ENCODE data around the gene SERPINA12. TPM values are rescaled to one million over a fixed set of nuclear protein-coding genes. Genes with fewer than 3 reads are reported as not detected.

SERPINA12 gene
- total and polyA plus RNA-seq, 7 experiments from 2014 or later: not detected

DNA sequence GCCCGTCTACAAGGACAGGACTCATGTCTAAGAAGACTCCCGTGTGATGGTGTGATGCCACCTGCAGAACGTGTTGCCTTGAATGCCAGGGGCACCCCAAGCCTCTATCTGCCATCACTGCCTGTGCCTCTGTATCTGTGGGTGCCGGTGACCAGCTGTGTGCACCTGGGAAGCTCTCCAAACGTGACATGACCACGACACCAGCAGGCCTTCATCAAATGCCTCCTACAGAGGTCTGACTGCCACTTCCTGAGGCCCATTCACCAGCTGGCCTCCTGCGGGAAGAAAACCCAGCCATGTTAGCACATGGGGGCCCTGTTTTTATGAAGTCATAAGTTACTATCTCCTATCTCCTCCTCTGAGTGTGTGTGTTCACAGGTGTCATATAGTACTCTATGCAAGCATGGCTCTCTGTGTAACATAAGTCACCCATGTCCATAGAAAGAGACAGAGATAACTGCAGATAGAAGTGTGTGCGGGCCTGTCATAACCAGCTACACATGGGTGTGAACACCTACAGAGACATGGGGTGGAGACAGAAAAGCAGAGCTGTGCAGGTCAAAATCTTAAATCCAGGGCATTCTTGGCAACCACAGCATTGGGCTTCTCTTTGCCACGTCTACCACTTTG is 33.7 kb upstream of the SERPINA12 start:
- ATAC-seq (no peak), DNase-seq (no peak)
- Histone ChIP-seq H3K4me1 (ENCODE audit: control insufficient read depth in 2 of 2, insufficient read depth in 2 of 2, low read length in 2 of 2) (no peaks in the 10 kb centered on the region), H3K27ac (ENCODE audit: low read depth, low read length) (no peak overlapping the region), H3K9me3 (ENCODE audit: control insufficient read depth in 2 of 3, low read length in 3 of 3) (no peaks in the 10 kb centered on the region), H3K4me3 (ENCODE audit: low read length) (no peak overlapping the region), H3K27me3 (ENCODE audit: control insufficient read depth in 2 of 2, insufficient read depth in 2 of 2, low read length in 2 of 2) (peaks cover 0 to 3% of the 10 kb centered on the region in 2 donors), H3K36me3 (ENCODE audit: control insufficient read depth in 2 of 3, insufficient read depth in 3 of 3, low read length in 3 of 3) (no peaks in the 10 kb centered on the region)
- POLR2A ChIA-PET: no interaction called here
- H3K4me3 Mint-ChIP-seq: no peak overlapping the region
- CTCF ChIA-PET: no interaction called here
- peaks cover 0 to 52% (median 22%) of the 10 kb centered on the region in 5 donors for H3K27me3 Mint-ChIP-seq
- intact Hi-C loops (cut with micrococcal nuclease): no loop called here
- peaks cover 0 to 2% (median 0%) of the 10 kb centered on the region in 7 donors for H3K4me1 Mint-ChIP-seq
- H3K9me3 Mint-ChIP-seq: peaks cover 0 to 20% (median 4%) of the 10 kb centered on the region in 11 donors
- H3K27ac Mint-ChIP-seq: no peak overlapping the region
- H3K36me3 Mint-ChIP-seq: no peaks in the 10 kb centered on the region

DNA sequence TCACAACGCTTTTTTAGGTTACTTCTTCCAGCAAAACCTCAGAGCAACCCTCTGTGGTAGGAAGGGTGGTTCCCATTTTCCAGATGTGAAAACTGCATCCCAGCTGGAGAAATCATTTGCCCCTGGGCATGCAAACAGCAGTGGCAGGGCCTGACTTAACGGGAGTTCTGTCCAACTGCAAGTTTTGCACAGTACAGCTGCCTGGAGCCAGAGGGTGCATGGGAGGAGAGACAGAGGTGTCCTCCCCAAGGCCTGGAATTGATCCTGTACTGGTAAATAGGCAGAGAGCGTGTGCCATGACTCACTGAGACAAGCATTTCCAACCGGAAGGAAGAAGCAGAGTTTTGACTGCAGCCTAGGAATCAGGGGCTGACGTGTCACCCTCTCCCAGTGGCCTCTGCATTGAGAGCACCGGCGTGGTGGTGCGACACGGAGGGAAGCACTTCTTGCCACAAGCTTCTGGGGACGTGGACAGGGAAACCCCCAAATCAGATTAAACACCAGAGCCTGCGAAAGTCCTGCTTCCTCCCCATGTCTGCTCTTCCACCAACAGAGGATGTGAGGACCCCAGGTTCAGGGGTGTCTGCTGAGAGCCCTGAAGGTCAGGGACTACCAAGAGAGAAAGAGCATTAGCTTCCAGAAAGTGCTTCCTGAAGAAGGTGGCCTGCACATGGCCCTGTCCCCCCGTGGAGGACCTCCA is 33.0 kb upstream of the SERPINA12 start:
- Histone ChIP-seq H3K27ac (ENCODE audit: low read depth, low read length) (no peak overlapping the region), H3K36me3 (ENCODE audit: control insufficient read depth in 2 of 3, insufficient read depth in 3 of 3, low read length in 3 of 3) (no peaks in the 10 kb centered on the region), H3K4me3 (ENCODE audit: low read length) (no peak overlapping the region), H3K27me3 (ENCODE audit: control insufficient read depth in 2 of 2, insufficient read depth in 2 of 2, low read length in 2 of 2) (peaks cover 0 to 3% of the 10 kb centered on the region in 2 donors), H3K9me3 (ENCODE audit: control insufficient read depth in 2 of 3, low read length in 3 of 3) (no peaks in the 10 kb centered on the region), H3K4me1 (ENCODE audit: control insufficient read depth in 2 of 2, insufficient read depth in 2 of 2, low read length in 2 of 2) (no peaks in the 10 kb centered on the region)
- POLR2A ChIA-PET: no interaction called here
- H3K4me3 Mint-ChIP-seq: no peak overlapping the region
- H3K4me1 Mint-ChIP-seq: peaks cover 0 to 2% (median 0%) of the 10 kb centered on the region in 7 donors
- no peak overlapping the region for H3K27ac Mint-ChIP-seq
- intact Hi-C loops (cut with micrococcal nuclease): no loop called here
- ATAC-seq (no peak), DNase-seq (no peak)
- CTCF ChIA-PET: no interaction called here
- peaks cover 0 to 49% (median 22%) of the 10 kb centered on the region in 5 donors for H3K27me3 Mint-ChIP-seq
- peaks cover 0 to 27% (median 3%) of the 10 kb centered on the region in 11 donors for H3K9me3 Mint-ChIP-seq
- H3K36me3 Mint-ChIP-seq: no peaks in the 10 kb centered on the region

DNA sequence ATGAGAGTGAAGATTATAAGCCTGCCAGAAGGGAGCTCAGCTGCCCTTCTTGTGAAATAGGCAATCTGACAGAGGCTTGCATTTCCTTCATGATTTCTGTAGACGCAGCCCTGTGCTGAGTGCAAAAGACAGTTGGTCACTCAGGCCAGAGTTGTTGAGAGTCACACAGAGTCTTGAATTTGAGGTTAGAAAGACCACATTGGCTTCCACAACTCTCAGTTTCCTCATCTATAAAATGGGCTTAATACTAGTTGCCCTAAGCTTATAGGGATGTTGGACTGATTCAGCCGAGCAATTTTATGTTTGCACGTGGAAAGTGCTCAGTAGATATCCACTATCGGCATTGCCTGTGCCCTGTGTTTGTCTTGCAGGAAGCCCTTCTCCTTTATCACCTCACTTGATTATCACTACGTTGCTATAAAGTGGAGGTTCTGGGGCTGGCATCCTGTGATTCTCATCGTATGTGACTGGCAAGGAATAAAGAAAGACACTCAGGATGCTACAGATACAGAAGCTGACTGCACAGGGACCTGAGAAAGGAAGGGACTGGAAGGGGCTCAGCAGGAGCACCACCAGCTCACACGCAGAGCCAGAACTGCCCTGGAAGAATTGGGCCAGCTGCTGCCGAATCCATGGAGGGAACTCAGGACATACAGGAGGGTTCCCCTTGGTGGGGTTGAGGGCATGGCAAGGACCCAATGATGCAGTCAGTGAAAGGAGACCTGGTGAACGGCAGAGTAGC is 32.1 kb upstream of the SERPINA12 start:
- peaks cover 0 to 23% (median 3%) of the 10 kb centered on the region in 11 donors for H3K9me3 Mint-ChIP-seq
- H3K4me3 Mint-ChIP-seq: no peak overlapping the region
- no peak for DNase-seq
- H3K36me3 Mint-ChIP-seq: no peaks in the 10 kb centered on the region
- Histone ChIP-seq H3K27ac (ENCODE audit: low read depth, low read length) (no peak overlapping the region), H3K4me1 (ENCODE audit: control insufficient read depth in 2 of 2, insufficient read depth in 2 of 2, low read length in 2 of 2) (no peaks in the 10 kb centered on the region), H3K27me3 (ENCODE audit: control insufficient read depth in 2 of 2, insufficient read depth in 2 of 2, low read length in 2 of 2) (peaks cover 0 to 3% of the 10 kb centered on the region in 2 donors), H3K36me3 (ENCODE audit: control insufficient read depth in 2 of 3, insufficient read depth in 3 of 3, low read length in 3 of 3) (no peaks in the 10 kb centered on the region), H3K4me3 (ENCODE audit: low read length) (no peak overlapping the region), H3K9me3 (ENCODE audit: control insufficient read depth in 2 of 3, low read length in 3 of 3) (no peaks in the 10 kb centered on the region)
- H3K27ac Mint-ChIP-seq: no peak overlapping the region
- CTCF ChIA-PET: no interaction called here
- peaks cover 0 to 2% (median 0%) of the 10 kb centered on the region in 7 donors for H3K4me1 Mint-ChIP-seq
- no peak for ATAC-seq
- H3K27me3 Mint-ChIP-seq: peaks cover 0 to 52% (median 21%) of the 10 kb centered on the region in 5 donors
- intact Hi-C loops (cut with micrococcal nuclease): no loop called here
- POLR2A ChIA-PET: no interaction called here

DNA sequence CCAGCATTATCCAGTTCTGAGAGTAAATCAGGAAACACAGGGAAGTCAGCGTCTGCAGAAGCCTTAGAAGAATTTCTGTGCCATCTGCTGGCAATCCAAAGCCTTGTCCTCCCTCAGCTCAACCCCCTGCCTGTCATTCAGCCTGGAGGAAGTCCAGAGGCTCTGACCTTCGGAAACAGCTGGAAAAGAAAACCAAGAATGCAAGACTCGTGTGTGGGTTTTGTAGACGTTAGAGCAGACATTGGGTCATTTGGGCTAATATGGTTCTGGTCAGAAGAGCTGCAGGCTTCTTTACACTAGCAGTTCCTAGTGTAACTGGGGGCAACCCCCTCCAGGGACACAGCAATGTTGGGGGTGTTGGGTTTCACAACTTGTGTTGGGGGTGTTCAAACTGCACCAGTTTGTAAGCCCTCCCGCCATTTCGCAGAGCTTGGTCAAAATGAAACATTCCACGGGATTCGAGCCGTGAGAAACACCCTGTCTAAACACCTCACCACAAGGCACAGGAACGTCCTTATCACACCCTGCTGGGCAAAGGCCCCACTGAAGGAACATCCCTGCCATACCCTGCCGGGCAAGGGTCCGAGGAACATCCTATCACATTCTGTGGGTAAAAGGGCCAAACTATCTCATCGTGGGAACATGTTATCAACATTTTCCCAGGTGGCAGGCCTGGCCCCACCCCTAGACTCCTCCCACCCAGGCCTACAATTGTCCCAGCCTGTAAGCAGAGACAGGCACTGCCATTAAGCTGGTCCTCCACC is 30.9 kb upstream of the SERPINA12 start:
- CTCF ChIA-PET: interaction anchor here (1.6 kb wide), 1 partner anchor 9 kb away, joined by 5 read pairs; no protein-coding TSS in a partner anchor
- no peak overlapping the region for H3K4me3 Mint-ChIP-seq

DNA sequence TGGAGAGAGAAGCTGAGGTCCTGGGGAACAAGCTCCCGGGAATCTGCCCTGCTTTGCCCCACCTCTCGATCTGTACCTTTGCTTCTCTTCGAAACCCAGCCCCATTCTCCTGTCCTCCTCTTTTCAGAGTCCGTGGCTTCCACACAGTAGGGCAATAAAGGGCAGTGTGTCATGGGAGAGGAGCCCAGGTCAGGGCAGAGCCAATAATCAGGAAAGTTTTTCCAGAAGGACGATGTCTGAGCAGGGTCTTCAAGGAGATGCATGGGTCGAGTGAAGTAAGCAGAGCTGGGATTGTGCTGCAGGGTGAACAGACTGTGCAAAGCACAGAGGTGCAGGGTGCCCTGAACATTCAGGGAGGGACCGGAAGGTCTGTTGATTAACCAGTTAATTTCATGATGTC is 29.9 kb upstream of the SERPINA12 start:
- Mint-ChIP-seq H3K27ac (no peak overlapping the region), H3K9me3 (peaks cover 0 to 15% (median 2%) of the 10 kb centered on the region in 11 donors), H3K27me3 (peaks cover 0 to 37% (median 13%) of the 10 kb centered on the region in 5 donors), H3K4me3 (no peak overlapping the region), H3K4me1 (peaks cover 0 to 2% (median 0%) of the 10 kb centered on the region in 7 donors), H3K36me3 (no peaks in the 10 kb centered on the region)
- ChIA-PET POLR2A (no interaction called here), CTCF (interaction anchor here (1.6 kb wide), 1 partner anchor 10 kb away, joined by 5 read pairs; no protein-coding TSS in a partner anchor)
- Histone ChIP-seq H3K27ac (ENCODE audit: low read depth, low read length) (no peak overlapping the region), H3K4me3 (ENCODE audit: low read length) (no peak overlapping the region), H3K36me3 (ENCODE audit: control insufficient read depth in 2 of 3, insufficient read depth in 3 of 3, low read length in 3 of 3) (no peaks in the 10 kb centered on the region), H3K4me1 (ENCODE audit: control insufficient read depth in 2 of 2, insufficient read depth in 2 of 2, low read length in 2 of 2) (no peaks in the 10 kb centered on the region), H3K27me3 (ENCODE audit: control insufficient read depth in 2 of 2, insufficient read depth in 2 of 2, low read length in 2 of 2) (no peaks in the 10 kb centered on the region), H3K9me3 (ENCODE audit: control insufficient read depth in 2 of 3, low read length in 3 of 3) (no peaks in the 10 kb centered on the region)
- DNase-seq (no peak), ATAC-seq (no peak)
- intact Hi-C loops (cut with micrococcal nuclease): no loop called here

More for the DNA sequence above, 30.9 kb upstream of the SERPINA12 start:
- intact Hi-C loops (cut with micrococcal nuclease): no loop called here
- H3K36me3 Mint-ChIP-seq: no peaks in the 10 kb centered on the region
- DNase-seq (no peak), ATAC-seq (no peak)
- Histone ChIP-seq H3K4me1 (ENCODE audit: control insufficient read depth in 2 of 2, insufficient read depth in 2 of 2, low read length in 2 of 2) (no peaks in the 10 kb centered on the region), H3K9me3 (ENCODE audit: control insufficient read depth in 2 of 3, low read length in 3 of 3) (no peaks in the 10 kb centered on the region), H3K4me3 (ENCODE audit: low read length) (no peak overlapping the region), H3K36me3 (ENCODE audit: control insufficient read depth in 2 of 3, insufficient read depth in 3 of 3, low read length in 3 of 3) (no peaks in the 10 kb centered on the region), H3K27me3 (ENCODE audit: control insufficient read depth in 2 of 2, insufficient read depth in 2 of 2, low read length in 2 of 2) (peaks cover 0 to 3% of the 10 kb centered on the region in 2 donors), H3K27ac (ENCODE audit: low read depth, low read length) (no peak overlapping the region)
- peaks cover 0 to 15% (median 2%) of the 10 kb centered on the region in 11 donors for H3K9me3 Mint-ChIP-seq
- H3K4me1 Mint-ChIP-seq: peaks cover 0 to 2% (median 0%) of the 10 kb centered on the region in 7 donors
- H3K27ac Mint-ChIP-seq: no peak overlapping the region
- H3K27me3 Mint-ChIP-seq: peaks cover 0 to 43% (median 13%) of the 10 kb centered on the region in 5 donors
- POLR2A ChIA-PET: no interaction called here

DNA sequence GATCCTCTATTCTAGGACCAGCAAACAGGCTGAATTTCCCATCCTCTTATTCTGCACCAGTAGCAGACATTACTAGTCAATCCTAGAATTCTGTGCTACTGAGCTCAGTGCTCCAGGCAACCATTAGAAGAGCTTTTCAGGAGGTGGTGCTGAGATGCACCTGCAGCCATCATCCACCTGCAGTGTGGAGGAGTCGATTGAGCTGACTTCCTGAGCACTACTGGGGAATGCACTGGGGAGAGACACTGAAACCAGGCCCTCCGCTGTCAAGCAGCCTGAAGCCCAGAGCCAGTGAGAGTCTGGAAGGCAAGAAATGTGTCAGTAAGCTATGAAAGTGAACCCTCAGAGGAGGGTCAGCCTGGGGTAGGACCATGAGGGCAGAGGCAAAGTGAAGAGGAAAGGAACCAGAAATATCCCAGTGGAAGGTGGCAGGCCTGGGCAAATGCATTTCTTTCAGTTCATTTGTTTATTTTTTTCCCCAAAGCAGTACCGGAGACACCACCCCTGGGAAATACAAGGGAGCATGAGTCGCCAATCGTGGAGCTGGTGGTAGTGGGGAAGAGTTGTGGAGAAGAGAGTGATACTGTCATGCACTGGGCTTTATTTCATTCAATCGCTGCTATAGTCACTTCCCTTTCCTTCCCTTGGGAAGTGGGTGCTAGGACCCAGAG is 28.9 kb upstream of the SERPINA12 start:
- H3K36me3 Mint-ChIP-seq: peaks cover 0 to 3% (median 0%) of the 10 kb centered on the region in 5 donors
- CTCF ChIA-PET: interaction anchor here (1.6 kb wide), 1 partner anchor 11 kb away, joined by 5 read pairs; no protein-coding TSS in a partner anchor
- intact Hi-C loops (cut with micrococcal nuclease): no loop called here
- no peaks in the 10 kb centered on the region for H3K27me3 ChIP-seq (ENCODE audit: control insufficient read depth in 2 of 2, insufficient read depth in 2 of 2, low read length in 2 of 2)
- POLR2A ChIA-PET: no interaction called here
- H3K9me3 Mint-ChIP-seq: peaks cover 0 to 18% (median 3%) of the 10 kb centered on the region in 11 donors
- H3K27ac Mint-ChIP-seq: no peak overlapping the region
- H3K4me1 Mint-ChIP-seq: peaks cover 0 to 2% (median 0%) of the 10 kb centered on the region in 7 donors
- no peak overlapping the region for H3K4me3 ChIP-seq (ENCODE audit: low read length)
- DNase-seq: no peak
- no peak overlapping the region for H3K4me3 Mint-ChIP-seq
- H3K27me3 Mint-ChIP-seq: peaks cover 0 to 38% (median 16%) of the 10 kb centered on the region in 5 donors
- no peak for ATAC-seq
- no peaks in the 10 kb centered on the region for H3K36me3 ChIP-seq (ENCODE audit: control insufficient read depth in 2 of 3, insufficient read depth in 3 of 3, low read length in 3 of 3)
- H3K27ac ChIP-seq (ENCODE audit: low read depth, low read length): no peak overlapping the region
- H3K9me3 ChIP-seq (ENCODE audit: control insufficient read depth in 2 of 3, low read length in 3 of 3): no peaks in the 10 kb centered on the region
- no peaks in the 10 kb centered on the region for H3K4me1 ChIP-seq (ENCODE audit: control insufficient read depth in 2 of 2, insufficient read depth in 2 of 2, low read length in 2 of 2)
